ENCODE data around the gene DENND4A.

DENND4A gene

GRCh38 chr15:65644282-65644681, 147.8 kb downstream of the DENND4A start:
- TF ChIP-seq PPARA (CRISPR knock-in tag; IDR thresholded peaks at IDR 0.05; ENCODE audit: borderline replicate concordance) (no peak), ZFP3 (CRISPR knock-in tag; IDR thresholded peaks at IDR 0.05) (no peak), CSRNP3 (CRISPR knock-in tag; IDR thresholded peaks at IDR 0.05) (no peak), TSHZ2 (CRISPR knock-in tag; IDR thresholded peaks at IDR 0.05) (no peak), ARNTL (CRISPR knock-in tag; IDR thresholded peaks at IDR 0.05; ENCODE audit: borderline replicate concordance, low read depth) (no peak), PATZ1 (CRISPR knock-in tag; IDR thresholded peaks at IDR 0.05; ENCODE audit: borderline replicate concordance) (no peak), BACH2 (CRISPR knock-in tag; IDR thresholded peaks at IDR 0.05; ENCODE audit: borderline replicate concordance) (no peak), RARB (CRISPR knock-in tag; IDR thresholded peaks at IDR 0.05) (no peak), TCF4 (CRISPR knock-in tag; IDR thresholded peaks at IDR 0.05; ENCODE audit: borderline replicate concordance) (no peak), ZNF8 (CRISPR knock-in tag; IDR thresholded peaks at IDR 0.05) (no peak), CREB5 (CRISPR knock-in tag; IDR thresholded peaks at IDR 0.05; ENCODE audit: low read depth) (no peak), POU6F1 (CRISPR knock-in tag; IDR thresholded peaks at IDR 0.05; ENCODE audit: borderline replicate concordance, low read depth) (no peak), ZNF70 (CRISPR knock-in tag; IDR thresholded peaks at IDR 0.05) (no peak), ZNF565 (CRISPR knock-in tag; conservative IDR thresholded peaks at IDR 0.05; ENCODE audit: low read depth) (no peak), OSR1 (CRISPR knock-in tag; IDR thresholded peaks at IDR 0.05) (no peak), GLIS3 (CRISPR knock-in tag; IDR thresholded peaks at IDR 0.05) (no peak), ZC3H10 (CRISPR knock-in tag; IDR thresholded peaks at IDR 0.05) (no peak), CSDC2 (CRISPR knock-in tag; IDR thresholded peaks at IDR 0.05) (no peak)
- no peak for ATAC-seq

GRCh38 chr15:65642594-65642993, 149.5 kb downstream of the DENND4A start:
- no peak for ATAC-seq
- TF ChIP-seq ARNTL (CRISPR knock-in tag; IDR thresholded peaks at IDR 0.05; ENCODE audit: borderline replicate concordance, low read depth) (no peak), ZC3H10 (CRISPR knock-in tag; IDR thresholded peaks at IDR 0.05) (no peak), RARB (CRISPR knock-in tag; IDR thresholded peaks at IDR 0.05) (no peak), TSHZ2 (CRISPR knock-in tag; IDR thresholded peaks at IDR 0.05) (no peak), CSDC2 (CRISPR knock-in tag; IDR thresholded peaks at IDR 0.05) (no peak), BACH2 (CRISPR knock-in tag; IDR thresholded peaks at IDR 0.05; ENCODE audit: borderline replicate concordance) (no peak), ESRRG (CRISPR knock-in tag; IDR thresholded peaks at IDR 0.05) (no peak), ZNF70 (CRISPR knock-in tag; IDR thresholded peaks at IDR 0.05) (no peak), ZFP30 (CRISPR knock-in tag; IDR thresholded peaks at IDR 0.05) (no peak), PATZ1 (CRISPR knock-in tag; IDR thresholded peaks at IDR 0.05; ENCODE audit: borderline replicate concordance) (no peak), ISL1 (CRISPR knock-in tag; IDR thresholded peaks at IDR 0.05) (no peak)

Data from SK-N-SH treated with all-trans-retinoic acid at 6 μM for 48 hours (cell line).